ENCODE measurements around the gene SPATA16. TPM values are rescaled to one million over a fixed set of nuclear protein-coding genes. Genes with fewer than 3 reads are reported as not detected.
"Not testable (repeated sequence)": the region's sequence is repeated elsewhere in the genome, so short reads cannot be mapped to it uniquely, and the experiment has no call there.

The SPATA16 gene
- total and polyA plus RNA-seq, 8 donors: not detected

DNA sequence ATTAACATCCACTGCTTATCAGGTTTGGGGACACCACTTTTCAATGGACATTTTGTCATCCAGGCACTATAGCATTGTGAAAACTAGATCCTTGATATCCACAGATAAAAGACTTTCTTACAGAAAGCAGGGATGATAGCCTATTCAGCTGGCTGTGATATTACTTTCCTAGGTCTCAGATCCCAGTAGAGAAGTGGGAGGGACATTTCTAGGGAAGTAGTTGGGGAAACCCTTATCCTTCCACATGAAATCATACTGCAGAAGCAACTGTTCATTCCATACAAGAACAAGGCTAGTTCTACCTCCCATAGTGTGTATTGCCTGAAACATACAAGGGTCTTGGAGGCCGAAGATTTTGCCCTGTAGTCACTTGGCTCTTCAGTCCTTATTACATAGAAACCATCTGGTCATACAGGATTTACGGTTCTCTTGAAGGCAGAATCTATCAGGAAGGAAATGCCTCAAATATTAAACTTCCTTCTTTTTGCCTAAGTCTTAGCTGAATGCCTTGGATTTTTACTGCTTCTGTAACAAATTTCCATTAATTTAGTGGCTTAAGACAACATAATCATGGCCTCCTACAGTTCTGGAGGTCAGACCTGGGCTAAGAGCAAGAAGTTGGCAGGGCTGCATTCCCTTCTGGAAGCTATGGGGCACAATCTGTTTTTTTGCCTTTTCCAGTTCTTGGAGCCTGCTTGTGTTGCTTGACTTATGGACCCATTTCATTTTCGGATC lies 271.1 kb downstream of the SPATA16 start:
- Histone ChIP-seq H3K4me1 (peaks cover 6 to 16% (median 6%) of the 10 kb centered on the region in 4 donors), H3K9me3 (no peaks in the 10 kb centered on the region)
- 68 to 74% (median 72%) methylated on average over 3 of the region's 3 CpGs for WGBS, 5 donors

DNA sequence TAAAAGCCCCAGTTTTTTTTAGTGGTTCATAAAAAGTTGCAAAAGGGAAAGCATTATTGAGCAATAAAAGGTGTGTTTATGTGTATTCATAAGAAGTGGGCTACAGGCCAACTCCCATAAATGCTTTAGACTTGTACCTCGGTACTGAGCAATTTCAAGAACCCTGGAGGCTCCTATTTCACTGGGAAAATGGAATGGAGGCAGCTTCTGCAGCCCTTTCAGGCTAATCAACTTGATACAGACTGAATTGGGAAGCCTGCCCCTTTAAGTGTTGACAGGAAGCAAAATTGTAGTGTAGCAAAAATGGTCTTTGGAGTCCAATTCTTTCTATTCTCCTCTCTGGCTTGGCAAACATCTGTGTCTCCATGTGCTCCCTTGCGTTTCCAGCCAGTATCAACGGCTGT lies 271.7 kb downstream of the SPATA16 start:
- Histone ChIP-seq H3K27me3 (no peaks in the 10 kb centered on the region), H3K4me3 (no peak overlapping the region), H3K27ac (no peak overlapping the region), H3K36me3 (no peaks in the 10 kb centered on the region), H3K4me1 (peaks cover 6 to 16% (median 6%) of the 10 kb centered on the region in 4 donors), H3K9me3 (no peaks in the 10 kb centered on the region)
- 16 to 37% (median 25%) methylated on average over 3 of the region's 3 CpGs for WGBS, 5 donors
- peak in 1 of 2 donors; percentile 33 for DNase-seq
- intact Hi-C loops (cut with DNase I; ENCODE audit: low total_unique reads): no loop called here
- no peak for TF ChIP-seq POLR2A (IDR thresholded peaks at IDR 0.05)
- no peak for TF ChIP-seq POLR2AphosphoS5 (IDR thresholded peaks at IDR 0.05)

More for the DNA sequence above, 271.1 kb downstream of the SPATA16 start:
- no peak overlapping the region for H3K4me3 ChIP-seq
- no peak for DNase-seq
- no peak for TF ChIP-seq CTCF (IDR thresholded peaks at IDR 0.05)
- no peak overlapping the region for H3K27ac ChIP-seq
- no peaks in the 10 kb centered on the region for H3K36me3 ChIP-seq
- intact Hi-C loops (cut with DNase I; ENCODE audit: low total_unique reads): no loop called here
- no peaks in the 10 kb centered on the region for H3K27me3 ChIP-seq

DNA sequence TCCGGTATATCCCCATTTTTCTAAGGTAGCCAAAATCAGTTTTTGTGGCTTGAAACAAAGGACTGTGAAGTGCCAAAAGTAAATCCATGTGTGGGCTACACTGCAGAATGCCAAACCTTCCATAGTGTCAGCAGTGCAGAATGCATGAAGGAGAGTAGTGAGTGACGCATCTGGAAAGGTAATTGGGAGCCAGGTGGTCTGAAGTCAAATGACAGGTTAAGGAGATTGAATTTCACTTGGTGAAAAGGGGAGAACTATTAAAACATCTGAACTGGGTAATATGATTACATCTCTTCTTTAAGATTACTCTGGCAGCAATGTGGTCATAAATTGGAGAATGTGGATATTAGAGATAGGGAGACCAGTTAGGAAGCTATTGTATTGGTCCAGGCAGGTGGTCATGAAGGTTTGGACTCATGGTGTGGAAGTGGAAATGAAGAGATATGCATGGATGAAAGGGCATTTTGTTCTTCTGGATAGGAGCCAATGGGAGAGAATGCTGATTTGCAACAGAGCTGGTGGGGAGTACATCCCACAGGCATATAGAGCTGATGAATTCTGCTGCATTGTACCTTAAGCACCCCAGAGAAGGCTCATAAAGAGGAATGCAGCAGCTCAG lies 272.3 kb downstream of the SPATA16 start:
- no peak for TF ChIP-seq EP300 (IDR thresholded peaks at IDR 0.05)
- no peak for TF ChIP-seq POLR2AphosphoS5 (IDR thresholded peaks at IDR 0.05)
- TF ChIP-seq CTCF (IDR thresholded peaks at IDR 0.05): no peak
- TF ChIP-seq POLR2A (IDR thresholded peaks at IDR 0.05): no peak
- H3K27me3 ChIP-seq: no peaks in the 10 kb centered on the region
- H3K4me3 ChIP-seq: no peak overlapping the region
- intact Hi-C loops (cut with DNase I; ENCODE audit: low total_unique reads): no loop called here
- H3K27ac ChIP-seq: no peak overlapping the region
- 90 to 100% (median 97%) methylated on average over 2 of the region's 2 CpGs for whole genome bisulfite sequencing, 5 donors
- DNase-seq: no peak
- no peaks in the 10 kb centered on the region for H3K36me3 ChIP-seq
- no peaks in the 10 kb centered on the region for H3K9me3 ChIP-seq
- H3K4me1 ChIP-seq: peaks cover 6 to 16% (median 6%) of the 10 kb centered on the region in 4 donors

GRCh38 chr3:172866726-172867350 lies 274.2 kb downstream of the SPATA16 start:
- H3K9me3 ChIP-seq; H3K27ac ChIP-seq; H3K27me3 ChIP-seq; intact Hi-C loops (cut with DNase I; ENCODE audit: low total_unique reads); H3K36me3 ChIP-seq; H3K4me3 ChIP-seq; DNase-seq: not testable (repeated sequence)
- peaks cover 6 to 16% (median 6%) of the 10 kb centered on the region in 4 donors for H3K4me1 ChIP-seq
- WGBS, 5 donors: 96 to 99% (median 97%) methylated on average over 24 to 38 of the region's 38 CpGs

- intact Hi-C loops (cut with DNase I; ENCODE audit: low total_unique reads): no loop called here
- TF ChIP-seq CTCF (IDR thresholded peaks at IDR 0.05): no peak
- no peak for TF ChIP-seq POLR2A (IDR thresholded peaks at IDR 0.05)
- no peak for TF ChIP-seq EP300 (IDR thresholded peaks at IDR 0.05)
- no peak for TF ChIP-seq POLR2AphosphoS5 (IDR thresholded peaks at IDR 0.05)
- Histone ChIP-seq H3K36me3 (no peaks in the 10 kb centered on the region), H3K9me3 (no peaks in the 10 kb centered on the region), H3K27ac (no peak overlapping the region), H3K4me1 (peaks cover 0 to 34% (median 10%) of the 10 kb centered on the region in 4 donors), H3K4me3 (no peak overlapping the region), H3K27me3 (no peaks in the 10 kb centered on the region)
- WGBS, 5 donors: 80 to 95% (median 87%) methylated on average over 2 of the region's 2 CpGs
- no peak for DNase-seq
Observed at GRCh38 chr3:172859041-172859440, 282.0 kb downstream of the SPATA16 start.
